Stomach (tissue), 9 donors: ENCODE data around the gene PCDH9. TPM values are rescaled to one million over a fixed set of nuclear protein-coding genes. Genes with fewer than 3 reads are reported as not detected.

ENCODE experiments used
- DNase-seq, 2 donors: peaks; one replicate each; pipeline versions ENCODE4 v3.0.0 to v3.0.0-alpha.2; 2013 to 2019
- H3K27ac ChIP-seq, 5 donors: fragments of 200-600 bp in 4 of 5; sonication (generic) in 4 of 5; one replicate each; pipeline ENCODE4 v1.5.1; 2013 to 2019; ENCODE audit warnings: mild to moderate bottlenecking in 1 of 5, moderate library complexity in 1 of 5
- H3K27me3 ChIP-seq, 3 donors: fragments of 200-600 bp; sonication (generic); one replicate each; pipeline ENCODE4 v1.5.1; 2017 to 2019; ENCODE audit warnings: mixed run types in 1 of 3
- H3K36me3 ChIP-seq, 4 donors: fragments of 200-600 bp; sonication (generic); 1 replicate in 3 of 4; 2 replicates in 1 of 4; pipeline ENCODE4 v1.5.1; 2016 to 2019
- H3K4me1 ChIP-seq, 4 donors: fragments of 200-600 bp; sonication (generic); one replicate each; pipeline ENCODE4 v1.5.1; 2016 to 2019
- H3K4me3 ChIP-seq, 4 donors: fragments of 200-600 bp; sonication (generic) in 3 of 4; one replicate each; pipeline ENCODE4 v1.5.1; 2016 to 2019; ENCODE audit warnings: mild to moderate bottlenecking in 1 of 4
- H3K9me3 ChIP-seq, 4 donors: fragments of 200-600 bp; sonication (generic); one replicate each; pipeline ENCODE4 v1.5.1; 2016 to 2019
- CTCF ChIP-seq, 7 experiments: fragments of 450-650 bp in 4 of 7; fragments of 200-600 bp in 3 of 7; sonication (generic) in 3 of 7; IDR thresholded peaks; one replicate each; pipeline ENCODE4 v1.5.1; 2016 to 2019; ENCODE audit warnings: antibody characterized with exemption in 7 of 7, control low read depth in 2 of 7, mild to moderate bottlenecking in 1 of 7
- EP300 ChIP-seq: sonication (generic); formaldehyde crosslinking; IDR thresholded peaks from one replicate; pipeline ENCODE4 v1.6.1; 2017; ENCODE audit warnings: antibody characterized with exemption
- POLR2A ChIP-seq, 4 donors: fragments of 450-650 bp; IDR thresholded peaks; one replicate each; pipeline ENCODE4 v1.6.1; 2016; ENCODE audit warnings: antibody characterized with exemption in 4 of 4, control low read depth in 2 of 4, mild to moderate bottlenecking in 1 of 4, moderate library complexity in 1 of 4
- POLR2AphosphoS5 ChIP-seq, 3 donors: sonication (generic); formaldehyde crosslinking; IDR thresholded peaks; one replicate each; pipeline ENCODE4 v1.6.1; 2016; ENCODE audit warnings: antibody characterized with exemption in 3 of 3
- WGBS, 5 donors: extraction: QIAGEN DNeasy Blood & Tissue Kit in 3 of 5; methylation state at CpG; one replicate each; pipeline versions ENCODE4 v1.1.5 to v1.1.7; 2013 to 2018; 5-methylcytosine and 5-hydroxymethylcytosine counted together
- intact Hi-C: fragments of 100-400 bp; cut with DNase I; formaldehyde crosslinking; loops from one replicate; pipeline ENCODE4 v1.15.1; 2023; ENCODE audit warnings: low total_unique reads
- polyA plus RNA-seq, 3 donors: library from polyadenylated mRNA; stranded (reverse); fragments of 200-250 nt; gene quantifications; one replicate each; pipeline ENCODE4 v1.2.3, GENCODE V29; 2013
- total RNA-seq, 5 donors: library from RNA; depleted of rRNA; stranded (reverse); fragments of >200 nt; gene quantifications; one replicate each; pipeline versions ENCODE4 v1.1.0 to v1.2.3, GENCODE V29; 2014 to 2016
- donor health status: healthy with polysubstance abuse.
- donor health status: Bipolar disorder and iron deficiency.
- donor health status: healthy.

The PCDH9 gene
- total and polyA plus RNA-seq, 8 donors, result 0.40 to 36.2 (median 3.7) TPM

DNA sequence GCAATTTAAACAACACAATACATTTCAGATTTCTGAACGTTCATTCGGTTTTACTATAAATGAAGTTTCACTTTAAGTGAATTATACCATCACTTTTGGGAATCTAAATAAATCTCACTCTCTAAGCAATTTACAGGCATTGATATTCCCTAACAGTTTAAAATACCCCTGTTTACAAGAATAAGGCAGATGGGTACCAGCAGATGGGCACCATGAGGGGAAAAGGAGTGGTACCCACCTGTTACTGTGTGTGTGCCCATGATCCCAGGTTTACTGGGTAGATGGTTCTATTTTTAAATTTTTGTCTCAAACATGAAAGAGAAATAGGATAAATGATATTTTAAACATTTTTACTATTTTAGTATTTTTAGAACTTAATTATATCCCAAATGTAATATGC is 212.9 kb downstream of the PCDH9 start:
- intact Hi-C loops, result no loop called here
- Histone ChIP-seq H3K4me1 (no peaks in the 10 kb centered on the region), H3K4me3 (no peak overlapping the region), H3K36me3 (no peaks in the 10 kb centered on the region), H3K9me3 (no peaks in the 10 kb centered on the region), H3K27ac (no peak overlapping the region), H3K27me3 (no peaks in the 10 kb centered on the region)
- no peak for DNase-seq
- 73 to 94% (median 83%) methylated on average over 2 of the region's 2 CpGs for WGBS, 5 donors
- TF ChIP-seq POLR2AphosphoS5 (IDR thresholded peaks at IDR 0.05), result no peak
- TF ChIP-seq EP300, result no peak
- TF ChIP-seq POLR2A (IDR thresholded peaks at IDR 0.05), result no peak
- no peak for TF ChIP-seq CTCF (IDR thresholded peaks at IDR 0.05)

DNA sequence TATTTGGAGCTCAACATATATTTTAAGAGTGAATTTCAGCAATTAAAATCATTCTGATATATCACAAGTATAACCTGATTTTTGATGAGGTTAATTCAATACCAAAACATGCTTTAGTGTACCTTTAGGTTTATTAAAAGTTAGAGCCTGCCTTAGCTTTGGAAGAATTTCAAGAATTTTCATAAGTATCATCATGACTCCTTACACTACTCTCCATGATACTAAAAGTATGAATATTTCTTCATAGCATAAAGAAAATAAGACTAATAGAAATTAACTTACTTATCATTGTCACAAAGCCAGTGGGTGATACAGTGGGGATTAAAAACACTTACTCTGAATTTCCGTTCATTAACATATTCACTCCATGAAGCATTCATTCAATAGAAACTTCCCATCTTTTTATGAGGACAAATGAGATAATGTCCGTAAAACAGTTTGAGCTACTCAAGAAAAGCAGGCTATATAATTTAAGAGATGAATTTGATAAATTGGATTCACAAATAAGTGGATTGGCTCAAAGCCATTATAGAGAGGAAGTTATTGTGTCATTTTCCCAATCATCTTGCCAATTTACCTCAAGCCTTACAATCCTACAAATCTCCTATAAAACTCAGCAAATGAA is 214.0 kb downstream of the PCDH9 start:
- Histone ChIP-seq H3K4me3 (no peak overlapping the region), H3K4me1 (no peaks in the 10 kb centered on the region), H3K27ac (no peak overlapping the region), H3K9me3 (no peaks in the 10 kb centered on the region), H3K27me3 (no peaks in the 10 kb centered on the region), H3K36me3 (no peaks in the 10 kb centered on the region)
- no peak for TF ChIP-seq EP300
- TF ChIP-seq POLR2AphosphoS5 (IDR thresholded peaks at IDR 0.05), result no peak
- no peak for TF ChIP-seq POLR2A (IDR thresholded peaks at IDR 0.05)
- no peak for TF ChIP-seq CTCF (IDR thresholded peaks at IDR 0.05)
- 88 to 93% (median 93%) methylated on average over 2 of the region's 2 CpGs for WGBS, 5 donors
- intact Hi-C loops, result no loop called here
- no peak for DNase-seq

DNA sequence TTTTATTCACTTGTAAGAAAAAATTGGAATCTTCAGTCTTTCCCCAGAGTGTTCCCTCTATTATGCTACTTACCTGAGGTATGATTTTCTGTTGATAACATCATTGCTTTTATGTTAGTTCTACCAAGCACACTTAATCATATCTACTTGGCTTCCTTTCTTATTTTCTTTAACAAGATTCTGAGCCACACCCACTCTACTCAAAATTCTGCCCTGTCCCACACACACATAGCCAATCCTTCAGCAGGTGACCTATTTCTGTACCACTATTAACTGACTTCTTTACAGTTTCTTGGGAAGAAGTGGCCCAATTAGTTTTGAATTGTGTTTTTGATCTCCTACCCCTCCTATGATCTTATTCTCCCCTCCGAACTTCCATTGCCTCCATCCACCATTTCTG is 215.7 kb downstream of the PCDH9 start:
- Histone ChIP-seq H3K27ac (no peak overlapping the region), H3K27me3 (no peaks in the 10 kb centered on the region), H3K4me1 (no peaks in the 10 kb centered on the region), H3K36me3 (no peaks in the 10 kb centered on the region), H3K9me3 (no peaks in the 10 kb centered on the region), H3K4me3 (no peak overlapping the region)
- no peak for DNase-seq
- intact Hi-C loops, result no loop called here
- no peak for TF ChIP-seq EP300
- no peak for TF ChIP-seq CTCF (IDR thresholded peaks at IDR 0.05)
- no peak for TF ChIP-seq POLR2AphosphoS5 (IDR thresholded peaks at IDR 0.05)
- no peak for TF ChIP-seq POLR2A (IDR thresholded peaks at IDR 0.05)
- WGBS, 5 donors, result 85 to 100% (median 95%) methylated on average over 1 of the region's 1 CpG

DNA sequence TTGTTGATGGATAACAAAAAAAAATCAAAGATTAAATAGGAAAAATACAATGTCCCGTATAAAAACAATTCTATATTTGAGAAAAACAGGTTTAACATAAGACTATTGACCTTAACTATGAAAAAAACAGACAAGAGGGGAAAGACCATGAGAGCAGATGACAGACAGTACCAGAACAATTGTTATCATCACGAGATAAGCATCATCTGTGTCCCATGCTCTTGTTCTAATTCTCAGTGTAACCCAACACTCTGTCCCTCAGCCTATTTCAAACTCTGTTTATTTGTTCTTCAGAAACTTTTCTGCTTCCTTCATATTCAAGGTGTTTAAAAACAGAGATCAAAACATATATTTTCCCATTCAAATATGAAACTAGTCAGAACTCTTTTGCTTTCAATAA is 216.4 kb downstream of the PCDH9 start:
- Histone ChIP-seq H3K27me3 (no peaks in the 10 kb centered on the region), H3K4me1 (no peaks in the 10 kb centered on the region), H3K4me3 (no peak overlapping the region), H3K36me3 (no peaks in the 10 kb centered on the region), H3K9me3 (no peaks in the 10 kb centered on the region), H3K27ac (no peak overlapping the region)
- no peak for DNase-seq
- TF ChIP-seq EP300 (no peak), CTCF (IDR thresholded peaks at IDR 0.05) (no peak), POLR2A (IDR thresholded peaks at IDR 0.05) (no peak), POLR2AphosphoS5 (IDR thresholded peaks at IDR 0.05) (no peak)
- intact Hi-C loops, result no loop called here
- 75 to 85% (median 81%) methylated on average over 2 of the region's 2 CpGs for WGBS, 5 donors
